Thyroid gland (tissue), 4 donors: Measurements from ENCODE around the gene MNX1.

Experiments used
- CTCF ChIP-seq, 6 experiments: fragments of 200-600 bp in 3 of 6; fragments of 450-650 bp in 3 of 6; sonication (generic) in 3 of 6; IDR thresholded peaks; one replicate each; pipeline ENCODE4 v1.5.1; 2016 to 2019; ENCODE audit warnings: antibody characterized with exemption in 6 of 6, mild to moderate bottlenecking in 2 of 6, inconsistent platforms in 1 of 6, moderate library complexity in 1 of 6
- POLR2A ChIP-seq, 2 donors: fragments of 450-650 bp; IDR thresholded peaks; one replicate each; pipeline ENCODE4 v1.6.1; 2017; ENCODE audit warnings: antibody characterized with exemption in 2 of 2, mild to moderate bottlenecking in 2 of 2, moderate library complexity in 1 of 2

GRCh38 chr7:156969972-156970420 lies 40.5 kb downstream of the MNX1 start:
- TF ChIP-seq CTCF (IDR thresholded peaks at IDR 0.05): peak in 3 of 6 experiments; percentile 29 to 40 (median 33)
- TF ChIP-seq POLR2A (IDR thresholded peaks at IDR 0.05): no peak
